Body of pancreas (tissue), 4 donors: Measurements from ENCODE around the gene CXCR6.

Experiments
- CTCF ChIP-seq, 7 experiments: fragments of 450-650 bp in 4 of 7; fragments of 200-600 bp in 3 of 7; sonication (generic) in 3 of 7; IDR thresholded peaks; one replicate each; pipeline ENCODE4 v1.5.1; 2016 to 2019; ENCODE audit warnings: antibody characterized with exemption in 7 of 7
- POLR2A ChIP-seq, 3 donors: fragments of 450-650 bp; IDR thresholded peaks; one replicate each; pipeline ENCODE4 v1.6.1; 2016; ENCODE audit warnings: antibody characterized with exemption in 3 of 3, mild to moderate bottlenecking in 2 of 3

- TF ChIP-seq CTCF (IDR thresholded peaks at IDR 0.05): no peak
- TF ChIP-seq POLR2A (IDR thresholded peaks at IDR 0.05): no peak
Observed at GRCh38 chr3:45894015-45894414, 49.2 kb upstream of the CXCR6 start.
